ENCODE results near the gene ANK3.
"Not testable (repeated sequence)": the region's sequence is repeated elsewhere in the genome, so short reads cannot be mapped to it uniquely, and the experiment has no call there.

The ANK3 gene

GRCh38 chr10:60041489-60042133, 348.1 kb downstream of the ANK3 start:
- TF ChIP-seq CTCF (IDR thresholded peaks at IDR 0.05; ENCODE audit: insufficient read depth, low read depth, low read length, missing control alignments), result no peak
- DNase-seq (ENCODE audit: low read depth), result peak; percentile 25

GRCh38 chr10:60040014-60040662, 349.5 kb downstream of the ANK3 start:
- no peak for TF ChIP-seq CTCF (IDR thresholded peaks at IDR 0.05; ENCODE audit: insufficient read depth, low read depth, low read length, missing control alignments)
- no peak for DNase-seq (ENCODE audit: low read depth)
- H3K4me3 ChIP-seq (ENCODE audit: low read depth, low read length), result no peak overlapping the region

More at GRCh38 chr10:60041489-60042133, 348.1 kb downstream of the ANK3 start:
- H3K4me3 ChIP-seq (ENCODE audit: low read depth, low read length), result no peak overlapping the region

- TF ChIP-seq CTCF (IDR thresholded peaks at IDR 0.05; ENCODE audit: insufficient read depth, low read depth, low read length, missing control alignments), result no peak
- DNase-seq (ENCODE audit: low read depth), result no peak
- no peak overlapping the region for H3K4me3 ChIP-seq (ENCODE audit: low read depth, low read length)
These were observed 353.7 kb downstream of the ANK3 start for GRCh38 chr10:60035984-60036383.

- H3K4me3 ChIP-seq (ENCODE audit: low read depth, low read length); DNase-seq (ENCODE audit: low read depth): not testable (repeated sequence)
These were observed 354.3 kb downstream of the ANK3 start for GRCh38 chr10:60035375-60035774.

GRCh38 chr10:60032723-60033122, 357.0 kb downstream of the ANK3 start:
- peak; percentile 75 for DNase-seq (ENCODE audit: low read depth)
- TF ChIP-seq CTCF (IDR thresholded peaks at IDR 0.05; ENCODE audit: insufficient read depth, low read depth, low read length, missing control alignments), result peak; percentile 54
- H3K4me3 ChIP-seq (ENCODE audit: low read depth, low read length), result no peak overlapping the region

GRCh38 chr10:60031664-60032063, 358.0 kb downstream of the ANK3 start:
- no peak overlapping the region for H3K4me3 ChIP-seq (ENCODE audit: low read depth, low read length)
- peak; percentile 71 for DNase-seq (ENCODE audit: low read depth)
- TF ChIP-seq CTCF (IDR thresholded peaks at IDR 0.05; ENCODE audit: insufficient read depth, low read depth, low read length, missing control alignments), result no peak

- H3K4me3 ChIP-seq (ENCODE audit: low read depth, low read length), result no peak overlapping the region
- DNase-seq (ENCODE audit: low read depth), result no peak
- TF ChIP-seq CTCF (IDR thresholded peaks at IDR 0.05; ENCODE audit: insufficient read depth, low read depth, low read length, missing control alignments), result no peak
These were observed 358.5 kb downstream of the ANK3 start for GRCh38 chr10:60031183-60031582.
